Activated B cell treated with CpG ODN at 0.5 μM for 24 hours (primary cell): ENCODE results near the gene CGN. TPM values are rescaled to one million over a fixed set of nuclear protein-coding genes. Genes with fewer than 3 reads are reported as not detected.

ENCODE experiments used
- ATAC-seq: fragments of 200-7000 bp; cut with Tn5 transposase; one replicate; pipeline ENCODE4 v1.10.0; 2021; ENCODE audit warnings: low read depth, mild to moderate bottlenecking, moderate library complexity
- CTCF ChIA-PET: fragments of 350-600 bp; sonication (Branson Sonifier 250); formaldehyde crosslinking; loops from one replicate; lab custom pipeline; 2021; ENCODE audit warnings: antibody characterized with exemption; lab: Charles Lee
- POLR2A ChIA-PET: fragments of 350-600 bp; sonication (Branson Sonifier 250); formaldehyde crosslinking; loops from one replicate; lab custom pipeline; 2021; ENCODE audit warnings: antibody characterized with exemption; lab: Charles Lee
- DNase-seq: peaks from one replicate; pipeline ENCODE4 v3.0.0; 2022
- H3K27ac Mint-ChIP-seq: one replicate; pipeline ENCODE4 v1.8.0; 2020; ENCODE audit warnings: mixed read lengths
- H3K27me3 Mint-ChIP-seq: one replicate; pipeline ENCODE4 v1.8.0; 2021; ENCODE audit warnings: mixed read lengths
- H3K36me3 Mint-ChIP-seq: one replicate; pipeline ENCODE4 v1.8.0; 2021; ENCODE audit warnings: low read depth, mixed read lengths
- H3K4me1 Mint-ChIP-seq: one replicate; pipeline ENCODE4 v1.8.0; 2021; ENCODE audit warnings: mixed read lengths
- H3K4me3 Mint-ChIP-seq: one replicate; pipeline ENCODE4 v1.8.0; 2020; ENCODE audit warnings: mild to moderate bottlenecking, mixed read lengths
- H3K9me3 Mint-ChIP-seq: one replicate; pipeline ENCODE4 v1.8.0; 2020; ENCODE audit warnings: mixed read lengths
- CTCF ChIP-seq: fragments of 200-600 bp; IDR thresholded peaks from one replicate; pipeline ENCODE4 v1.8.0; 2022; ENCODE audit warnings: antibody characterized with exemption, mild to moderate bottlenecking
- intact Hi-C: fragments of 100-400 bp; cut with micrococcal nuclease; formaldehyde crosslinking; loops from one replicate; pipeline ENCODE4 v1.15.1; 2024
- total RNA-seq: library from RNA; stranded (reverse); gene quantifications from 2 replicates; pipeline ENCODE4 v1.2.3, GENCODE V29; 2022

Gene CGN
- total RNA-seq, 1 donor from 2014 or later = 0.22 TPM

- Mint-ChIP-seq H3K9me3 (no peaks in the 10 kb centered on the region), H3K27ac (peak overlapping the region; percentile 78), H3K27me3 (peaks cover 5% of the 10 kb centered on the region), H3K4me1 (peaks cover 24% of the 10 kb centered on the region), H3K4me3 (peak overlapping the region; percentile 93), H3K36me3 (peaks cover 4% of the 10 kb centered on the region)
- no peak for TF ChIP-seq CTCF
- ChIA-PET CTCF (no interaction called here), POLR2A (interaction anchor here (0.6 to 1.4 kb wide), 4 partner anchors 28 to 1304 kb away, joined by 3 to 7 read pairs (median 4); partner anchors contain the start of genes CGN and THEM4)
- DNase-seq = no peak
- ATAC-seq = peak; percentile 37
- intact Hi-C loops = loop anchor here (1.0 to 10.0 kb wide), 4 partner anchors 28 to 82 kb away; partner anchors contain the start of genes CGN and POGZ
Observed at GRCh38 chr1:151539321-151540020, 28.3 kb downstream of the CGN start.

- CTCF ChIA-PET = no interaction called here
- Mint-ChIP-seq H3K27me3 (peaks cover 5% of the 10 kb centered on the region), H3K4me1 (peaks cover 24% of the 10 kb centered on the region), H3K36me3 (peaks cover 4% of the 10 kb centered on the region), H3K4me3 (peak within 1 kb of the TSS; percentile 93), H3K27ac (peak within 1 kb of the TSS; percentile 78), H3K9me3 (no peaks in the 10 kb centered on the region)
- peak; percentile 94 for DNase-seq
- ATAC-seq = peak; percentile 99
- no peak for TF ChIP-seq CTCF
- intact Hi-C loops = loop anchor here (1.0 to 10.0 kb wide), 4 partner anchors 29 to 83 kb away; partner anchors contain the start of genes CGN and POGZ
- POLR2A ChIA-PET = interaction anchor here (1.1 to 1.4 kb wide), 4 partner anchors 29 to 369 kb away, joined by 3 to 4 read pairs (median 3); partner anchors contain the start of genes CGN, PSMB4 and THEM4
Observed at GRCh38 chr1:151540021-151540981, 29.1 kb downstream of the CGN start, which contains the start of gene TUFT1. Gene TUFT1 (plus strand): TSS chr1:151540309. CDS start chr1:151540367, 58 bp downstream.

GRCh38 chr1:151540982-151541377, 29.8 kb downstream of the CGN start:
- no peak overlapping the region for H3K27ac Mint-ChIP-seq
- peaks cover 4% of the 10 kb centered on the region for H3K36me3 Mint-ChIP-seq
- H3K4me1 Mint-ChIP-seq = peaks cover 24% of the 10 kb centered on the region
- H3K27me3 Mint-ChIP-seq = peaks cover 5% of the 10 kb centered on the region
- ChIA-PET POLR2A (interaction anchor here (1.2 kb wide), 1 partner anchor 142 kb away, joined by 3 read pairs; the partner anchor contains the start of gene PSMB4), CTCF (no interaction called here)
- ATAC-seq (no peak), DNase-seq (no peak)
- H3K4me3 Mint-ChIP-seq = peak overlapping the region; percentile 93
- no peak for TF ChIP-seq CTCF
- H3K9me3 Mint-ChIP-seq = no peaks in the 10 kb centered on the region
- intact Hi-C loops = loop anchor here (1.0 to 10.0 kb wide), 4 partner anchors 30 to 84 kb away; partner anchors contain the start of genes CGN and POGZ

- no peaks in the 10 kb centered on the region for H3K9me3 Mint-ChIP-seq
- TF ChIP-seq CTCF = no peak
- ChIA-PET POLR2A (no interaction called here), CTCF (no interaction called here)
- intact Hi-C loops = loop anchor here (5.0 to 10.0 kb wide), 2 partner anchors 53 to 84 kb away; partner anchors contain the start of gene POGZ
- peaks cover 24% of the 10 kb centered on the region for H3K4me1 Mint-ChIP-seq
- H3K27ac Mint-ChIP-seq = no peak overlapping the region
- ATAC-seq (no peak), DNase-seq (no peak)
- peaks cover 4% of the 10 kb centered on the region for H3K36me3 Mint-ChIP-seq
- H3K4me3 Mint-ChIP-seq = peak overlapping the region; percentile 93
- H3K27me3 Mint-ChIP-seq = peaks cover 5% of the 10 kb centered on the region
Observed at GRCh38 chr1:151541752-151542151, 30.6 kb downstream of the CGN start.
